GM18868 (cell line): ENCODE data around the gene HECTD3.
"Not testable (repeated sequence)": the region's sequence is repeated elsewhere in the genome, so short reads cannot be mapped to it uniquely, and the experiment has no call there.

Source experiments
- ATAC-seq: cut with Tn5 transposase; IDR thresholded peaks from one replicate; pipeline ENCODE4 v1.9.1; 2021; ENCODE audit warnings: mild to moderate bottlenecking, moderate library complexity; ENCODE audit not compliant: unreplicated experiment

The HECTD3 gene

GRCh38 chr1:45014321-45015028 lies 3.4 kb upstream of the HECTD3 start:
- ATAC-seq, result no peak

GRCh38 chr1:45013551-45014209 lies 2.6 kb upstream of the HECTD3 start:
- no peak for ATAC-seq

GRCh38 chr1:45012639-45013278 lies 1.6 kb upstream of the HECTD3 start:
- no peak for ATAC-seq

GRCh38 chr1:45011837-45012638 lies 914 bp upstream of the HECTD3 start, which contains the start of gene UROD:
Gene UROD (plus strand): TSS chr1:45012254. CDS start chr1:45012266, 12 bp downstream.
- ATAC-seq, result peak; percentile 63

- no peak for ATAC-seq
Observed at GRCh38 chr1:45009956-45010854, 919 bp downstream of the HECTD3 start.

- no peak for ATAC-seq
Observed at GRCh38 chr1:45009296-45009865, 1.7 kb downstream of the HECTD3 start.

- no peak for ATAC-seq
Observed at GRCh38 chr1:45008516-45008915, 2.6 kb downstream of the HECTD3 start.

- no peak for ATAC-seq
Observed at GRCh38 chr1:45008076-45008475, 3.0 kb downstream of the HECTD3 start.

- no peak for ATAC-seq
Observed at GRCh38 chr1:45007311-45007710, 3.8 kb downstream of the HECTD3 start.

GRCh38 chr1:45005761-45006160 lies 5.4 kb downstream of the HECTD3 start:
- no peak for ATAC-seq

- ATAC-seq, result no peak
Observed at GRCh38 chr1:45004281-45004920, 6.7 kb downstream of the HECTD3 start.

GRCh38 chr1:45003741-45004140 lies 7.4 kb downstream of the HECTD3 start:
- no peak for ATAC-seq

- ATAC-seq, result no peak
Observed at GRCh38 chr1:45002650-45003645, 8.2 kb downstream of the HECTD3 start.

GRCh38 chr1:45001576-45001975 lies 9.5 kb downstream of the HECTD3 start:
- ATAC-seq, result not testable (repeated sequence)

- ATAC-seq, result no peak
Observed at GRCh38 chr1:45001011-45001481, 10.1 kb downstream of the HECTD3 start.

- ATAC-seq, result no peak
Observed at GRCh38 chr1:44999232-44999631, 11.9 kb downstream of the HECTD3 start.

GRCh38 chr1:44995467-44996238 lies 15.5 kb downstream of the HECTD3 start:
- ATAC-seq, result no peak
